Hepatocyte (in vitro differentiated cells): ENCODE results near the gene CHD5.

Experiments
- EZH2 ChIP-seq: fragments of 200-600 bp; sonication (generic); IDR thresholded peaks from 2 replicates; pipeline ENCODE4 v1.6.1; 2016; ENCODE audit warnings: antibody characterized with exemption, mild to moderate bottlenecking, borderline replicate concordance
- TF ChIP-seq, protein P1 (sequence below): fragments of 200-600 bp; sonication (generic); IDR thresholded peaks from 2 replicates; pipeline ENCODE4 v1.5.1; 2016; ENCODE audit warnings: antibody characterized with exemption, mild to moderate bottlenecking; ENCODE audit not compliant: poor library complexity

DNA sequence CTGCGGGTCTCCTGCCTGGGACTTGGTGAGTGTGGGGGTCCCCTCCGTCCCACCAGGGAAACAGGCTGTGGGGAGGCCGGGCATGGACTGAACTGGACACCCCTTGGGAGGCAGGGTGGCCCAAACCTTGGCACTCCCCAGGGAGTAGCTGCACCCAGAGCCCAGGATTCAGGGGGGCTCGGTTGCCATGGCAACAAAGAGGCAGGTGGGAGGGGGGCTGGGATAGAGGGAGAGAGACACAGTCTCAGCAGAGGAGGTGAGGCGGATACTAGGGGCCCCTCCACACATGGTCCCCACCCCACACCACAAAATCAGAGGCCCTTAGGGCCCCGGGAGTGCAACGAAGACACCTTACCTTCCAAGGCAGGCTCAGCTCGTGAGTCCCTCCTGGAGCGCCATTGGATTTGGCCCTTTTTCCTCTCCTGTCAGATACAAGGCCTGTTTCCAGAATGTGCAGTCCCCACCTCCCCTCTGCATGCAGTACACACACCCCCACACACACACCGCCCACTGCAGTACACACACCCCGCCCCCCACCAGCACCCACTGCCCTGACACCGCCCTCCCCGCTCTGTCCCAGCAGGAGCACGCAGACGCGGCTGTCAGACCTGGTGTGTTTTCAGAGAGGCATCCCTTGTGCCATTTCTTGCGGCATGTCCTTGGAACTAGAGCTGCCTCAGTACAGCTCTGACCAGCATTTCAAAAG is 107.2 kb downstream of the CHD5 start:
- TF ChIP-seq, protein P1, sequence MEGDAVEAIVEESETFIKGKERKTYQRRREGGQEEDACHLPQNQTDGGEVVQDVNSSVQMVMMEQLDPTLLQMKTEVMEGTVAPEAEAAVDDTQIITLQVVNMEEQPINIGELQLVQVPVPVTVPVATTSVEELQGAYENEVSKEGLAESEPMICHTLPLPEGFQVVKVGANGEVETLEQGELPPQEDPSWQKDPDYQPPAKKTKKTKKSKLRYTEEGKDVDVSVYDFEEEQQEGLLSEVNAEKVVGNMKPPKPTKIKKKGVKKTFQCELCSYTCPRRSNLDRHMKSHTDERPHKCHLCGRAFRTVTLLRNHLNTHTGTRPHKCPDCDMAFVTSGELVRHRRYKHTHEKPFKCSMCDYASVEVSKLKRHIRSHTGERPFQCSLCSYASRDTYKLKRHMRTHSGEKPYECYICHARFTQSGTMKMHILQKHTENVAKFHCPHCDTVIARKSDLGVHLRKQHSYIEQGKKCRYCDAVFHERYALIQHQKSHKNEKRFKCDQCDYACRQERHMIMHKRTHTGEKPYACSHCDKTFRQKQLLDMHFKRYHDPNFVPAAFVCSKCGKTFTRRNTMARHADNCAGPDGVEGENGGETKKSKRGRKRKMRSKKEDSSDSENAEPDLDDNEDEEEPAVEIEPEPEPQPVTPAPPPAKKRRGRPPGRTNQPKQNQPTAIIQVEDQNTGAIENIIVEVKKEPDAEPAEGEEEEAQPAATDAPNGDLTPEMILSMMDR, result no peak
- no peak for TF ChIP-seq EZH2
